Measurements from ENCODE around the gene ABHD14A. TPM values are rescaled to one million over a fixed set of nuclear protein-coding genes. Genes with fewer than 3 reads are reported as not detected.
A peak's percentile ranks its signal among the peaks of the same experiment; 100 is the strongest.

The ABHD14A gene
- total and polyA plus RNA-seq, 2 of the 13 experiments (the other 11 are each of a cell fraction or from before 2014, with no cell fraction given), result 29.5 to 46.9 TPM

DNA sequence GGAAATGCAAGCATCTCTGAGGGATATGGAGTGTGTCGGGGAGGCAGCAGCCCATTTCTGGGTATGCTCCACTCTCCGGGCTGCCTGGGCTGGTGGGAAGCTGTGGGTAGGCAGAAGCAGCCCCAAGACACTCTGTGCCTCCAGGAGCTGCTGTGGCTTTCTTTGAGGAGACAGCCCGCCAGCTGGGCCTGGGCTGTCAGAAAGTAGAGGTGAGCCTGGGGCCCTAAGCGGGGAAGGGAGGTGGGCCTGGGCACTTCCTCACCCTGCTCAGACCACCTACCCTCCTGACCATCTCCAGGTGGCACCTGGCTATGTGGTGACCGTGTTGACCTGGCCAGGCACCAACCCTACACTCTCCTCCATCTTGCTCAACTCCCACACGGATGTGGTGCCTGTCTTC lies 10.2 kb downstream of the ABHD14A start (continued):
- TF ChIP-seq, protein P1, sequence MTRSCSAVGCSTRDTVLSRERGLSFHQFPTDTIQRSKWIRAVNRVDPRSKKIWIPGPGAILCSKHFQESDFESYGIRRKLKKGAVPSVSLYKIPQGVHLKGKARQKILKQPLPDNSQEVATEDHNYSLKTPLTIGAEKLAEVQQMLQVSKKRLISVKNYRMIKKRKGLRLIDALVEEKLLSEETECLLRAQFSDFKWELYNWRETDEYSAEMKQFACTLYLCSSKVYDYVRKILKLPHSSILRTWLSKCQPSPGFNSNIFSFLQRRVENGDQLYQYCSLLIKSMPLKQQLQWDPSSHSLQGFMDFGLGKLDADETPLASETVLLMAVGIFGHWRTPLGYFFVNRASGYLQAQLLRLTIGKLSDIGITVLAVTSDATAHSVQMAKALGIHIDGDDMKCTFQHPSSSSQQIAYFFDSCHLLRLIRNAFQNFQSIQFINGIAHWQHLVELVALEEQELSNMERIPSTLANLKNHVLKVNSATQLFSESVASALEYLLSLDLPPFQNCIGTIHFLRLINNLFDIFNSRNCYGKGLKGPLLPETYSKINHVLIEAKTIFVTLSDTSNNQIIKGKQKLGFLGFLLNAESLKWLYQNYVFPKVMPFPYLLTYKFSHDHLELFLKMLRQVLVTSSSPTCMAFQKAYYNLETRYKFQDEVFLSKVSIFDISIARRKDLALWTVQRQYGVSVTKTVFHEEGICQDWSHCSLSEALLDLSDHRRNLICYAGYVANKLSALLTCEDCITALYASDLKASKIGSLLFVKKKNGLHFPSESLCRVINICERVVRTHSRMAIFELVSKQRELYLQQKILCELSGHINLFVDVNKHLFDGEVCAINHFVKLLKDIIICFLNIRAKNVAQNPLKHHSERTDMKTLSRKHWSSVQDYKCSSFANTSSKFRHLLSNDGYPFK (CRISPR knock-in tag; IDR thresholded peaks at IDR 0.05; ENCODE audit: borderline replicate concordance), result no peak
- TF ChIP-seq ZFP37 (CRISPR knock-in tag; IDR thresholded peaks at IDR 0.05; ENCODE audit: borderline replicate concordance), result no peak
- no peak for TF ChIP-seq ZNF761 (CRISPR knock-in tag; conservative IDR thresholded peaks at IDR 0.05)
- TF ChIP-seq, protein P2, sequence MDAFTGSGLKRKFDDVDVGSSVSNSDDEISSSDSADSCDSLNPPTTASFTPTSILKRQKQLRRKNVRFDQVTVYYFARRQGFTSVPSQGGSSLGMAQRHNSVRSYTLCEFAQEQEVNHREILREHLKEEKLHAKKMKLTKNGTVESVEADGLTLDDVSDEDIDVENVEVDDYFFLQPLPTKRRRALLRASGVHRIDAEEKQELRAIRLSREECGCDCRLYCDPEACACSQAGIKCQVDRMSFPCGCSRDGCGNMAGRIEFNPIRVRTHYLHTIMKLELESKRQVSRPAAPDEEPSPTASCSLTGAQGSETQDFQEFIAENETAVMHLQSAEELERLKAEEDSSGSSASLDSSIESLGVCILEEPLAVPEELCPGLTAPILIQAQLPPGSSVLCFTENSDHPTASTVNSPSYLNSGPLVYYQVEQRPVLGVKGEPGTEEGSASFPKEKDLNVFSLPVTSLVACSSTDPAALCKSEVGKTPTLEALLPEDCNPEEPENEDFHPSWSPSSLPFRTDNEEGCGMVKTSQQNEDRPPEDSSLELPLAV (CRISPR knock-in tag; conservative IDR thresholded peaks at IDR 0.05; ENCODE audit: low read depth), result no peak
- TF ChIP-seq, protein P3, sequence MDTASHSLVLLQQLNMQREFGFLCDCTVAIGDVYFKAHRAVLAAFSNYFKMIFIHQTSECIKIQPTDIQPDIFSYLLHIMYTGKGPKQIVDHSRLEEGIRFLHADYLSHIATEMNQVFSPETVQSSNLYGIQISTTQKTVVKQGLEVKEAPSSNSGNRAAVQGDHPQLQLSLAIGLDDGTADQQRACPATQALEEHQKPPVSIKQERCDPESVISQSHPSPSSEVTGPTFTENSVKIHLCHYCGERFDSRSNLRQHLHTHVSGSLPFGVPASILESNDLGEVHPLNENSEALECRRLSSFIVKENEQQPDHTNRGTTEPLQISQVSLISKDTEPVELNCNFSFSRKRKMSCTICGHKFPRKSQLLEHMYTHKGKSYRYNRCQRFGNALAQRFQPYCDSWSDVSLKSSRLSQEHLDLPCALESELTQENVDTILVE (CRISPR knock-in tag; IDR thresholded peaks at IDR 0.05), result no peak
- TF ChIP-seq ZNF768 (CRISPR knock-in tag; IDR thresholded peaks at IDR 0.05), result peak; percentile 13; the same call in 1 of the 2 replicates
- TF ChIP-seq STAT5B (CRISPR knock-in tag; IDR thresholded peaks at IDR 0.05), result no peak
- no peak for TF ChIP-seq TAF1 (CRISPR knock-in tag; IDR thresholded peaks at IDR 0.05)

All from HepG2 (cell line).